ENCODE data around the gene FCN2.

The FCN2 gene

GRCh38 chr9:134880484-134881312 lies at the start of gene FCN2:
Gene FCN2, plus strand, starts transcription at chr9:134880810. Its CDS starts 12 bp downstream, at chr9:134880822.
- no peak for DNase-seq (ENCODE audit: low read depth in 2 of 2)

GRCh38 chr9:134830926-134831720 lies 49.5 kb upstream of the FCN2 start:
- no peak for DNase-seq (ENCODE audit: low read depth in 2 of 2)

- no peak for DNase-seq (ENCODE audit: low read depth in 2 of 2)
Observed at GRCh38 chr9:134832471-134832870, 48.1 kb upstream of the FCN2 start.

DNA sequence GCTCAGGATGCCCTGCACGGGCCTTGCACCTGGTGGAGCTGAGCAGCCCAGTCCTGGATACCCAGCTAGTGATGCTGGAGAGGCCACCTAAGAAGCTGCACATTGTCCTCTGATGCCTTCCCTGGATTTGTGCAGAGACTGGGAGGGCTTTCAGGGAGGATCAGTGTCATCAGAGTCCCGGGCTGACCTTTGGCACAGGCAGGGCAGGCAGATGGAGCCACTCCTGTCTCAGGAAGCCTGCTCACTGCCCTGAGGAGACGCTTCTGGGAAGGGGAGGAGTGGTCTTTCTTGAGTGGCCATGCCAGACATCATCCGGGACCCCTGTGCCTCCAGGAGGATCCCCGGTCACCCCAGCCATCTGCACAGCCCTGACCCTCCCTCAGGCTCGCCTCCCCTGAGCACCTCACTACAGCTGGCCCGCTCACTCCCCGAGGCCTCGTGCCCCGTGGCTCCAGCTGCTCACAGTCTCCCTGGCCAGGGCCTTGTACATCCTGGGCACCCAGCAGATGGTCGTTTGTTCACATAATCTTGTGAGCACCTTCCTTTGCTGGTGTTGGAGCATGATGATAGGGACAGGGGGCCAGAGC lies 47.2 kb upstream of the FCN2 start:
- no peak for DNase-seq (ENCODE audit: low read depth in 2 of 2)

DNA sequence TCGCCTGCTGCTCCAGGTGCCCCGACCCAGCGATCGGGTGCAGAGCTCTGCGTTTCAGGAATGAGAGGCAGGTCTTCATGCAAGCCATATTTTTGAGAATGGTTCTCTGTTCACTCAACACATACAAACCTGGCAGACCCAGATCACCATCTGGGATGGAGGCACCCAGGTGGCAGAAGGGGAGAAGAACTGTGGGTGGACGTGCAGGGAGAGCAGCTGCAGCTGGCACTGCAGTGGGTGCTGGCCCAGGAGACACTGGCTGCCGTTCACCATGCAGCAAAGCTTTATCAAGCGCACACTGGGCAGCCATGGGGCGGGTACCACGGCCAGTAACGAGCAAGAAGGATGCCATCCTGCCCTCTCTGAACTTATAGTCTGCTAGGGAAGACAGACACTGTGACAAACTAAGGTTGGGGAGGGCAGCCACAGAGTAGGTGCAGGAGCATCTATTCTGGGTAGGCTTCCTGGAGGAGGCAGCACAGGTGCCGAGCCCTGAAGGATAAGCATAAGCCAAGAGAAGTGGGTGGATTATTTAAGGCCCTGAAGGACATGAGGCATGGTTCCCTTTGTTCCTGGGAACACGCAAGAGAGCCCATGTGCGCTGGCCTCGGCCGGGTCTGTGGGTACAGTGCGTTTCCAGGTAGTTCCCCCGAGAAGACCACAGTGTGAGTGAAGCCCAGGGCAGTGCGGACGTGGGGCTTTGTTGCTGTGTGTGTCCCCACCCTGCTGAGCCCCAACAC lies 46.2 kb upstream of the FCN2 start:
- no peak for DNase-seq (ENCODE audit: low read depth in 2 of 2)

- DNase-seq (ENCODE audit: low read depth in 2 of 2): no peak
Observed at GRCh38 chr9:134834957-134835419, 45.6 kb upstream of the FCN2 start.

DNA sequence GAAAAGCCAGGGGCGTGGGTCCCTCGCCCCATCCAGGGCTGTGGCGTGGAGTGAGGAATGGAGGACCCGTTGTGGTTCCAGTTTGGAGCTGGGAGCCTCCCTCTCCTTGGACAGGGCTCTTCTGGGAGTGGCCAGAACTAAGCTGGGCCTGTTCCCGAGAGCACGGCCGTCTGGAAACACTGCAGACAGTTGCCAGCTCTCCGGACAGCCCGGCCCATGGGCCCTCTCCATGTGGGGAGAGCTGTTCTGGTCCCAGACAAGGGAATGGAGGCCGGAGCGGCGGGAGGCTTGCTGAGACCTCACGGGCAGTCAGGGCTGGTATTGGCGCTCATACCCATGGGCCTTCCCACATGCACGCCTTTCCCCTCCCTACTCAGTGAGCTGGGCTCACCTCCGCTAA lies 45.2 kb upstream of the FCN2 start:
- no peak for DNase-seq (ENCODE audit: low read depth in 2 of 2)

- DNase-seq (ENCODE audit: low read depth in 2 of 2): no peak
Observed at GRCh38 chr9:134835987-134836386, 44.6 kb upstream of the FCN2 start.

- DNase-seq (ENCODE audit: low read depth in 2 of 2): no peak
Observed at GRCh38 chr9:134836406-134836970, 44.1 kb upstream of the FCN2 start.

GRCh38 chr9:134837529-134837928 lies 43.1 kb upstream of the FCN2 start:
- no peak for DNase-seq (ENCODE audit: low read depth in 2 of 2)

GRCh38 chr9:134838651-134839454 lies 41.8 kb upstream of the FCN2 start:
- DNase-seq (ENCODE audit: low read depth in 2 of 2): no peak

GRCh38 chr9:134839455-134840125 lies 41.0 kb upstream of the FCN2 start:
- no peak for DNase-seq (ENCODE audit: low read depth in 2 of 2)

DNA sequence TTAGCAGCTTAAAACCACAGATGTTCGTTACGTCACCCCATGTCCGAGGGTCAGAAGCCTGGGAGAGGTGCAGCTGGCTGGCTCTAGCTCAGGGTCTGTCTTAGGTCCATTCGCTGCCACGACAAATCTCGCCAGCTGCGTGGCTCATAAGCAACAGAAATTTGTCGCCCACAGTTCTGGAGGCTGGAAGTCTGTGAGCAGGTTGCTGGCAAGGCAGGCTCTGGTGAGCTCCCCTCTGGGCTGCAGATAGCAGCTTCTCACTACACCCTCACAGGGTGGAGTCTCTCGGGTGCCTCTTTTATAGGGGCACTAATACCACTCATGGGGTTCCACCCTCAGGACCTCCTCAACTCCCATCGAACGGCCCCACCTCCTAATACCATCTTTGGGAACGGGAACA lies 40.1 kb upstream of the FCN2 start:
- DNase-seq (ENCODE audit: low read depth in 2 of 2): no peak

- no peak for DNase-seq (ENCODE audit: low read depth in 2 of 2)
Observed at GRCh38 chr9:134841180-134841904, 39.3 kb upstream of the FCN2 start.

DNA sequence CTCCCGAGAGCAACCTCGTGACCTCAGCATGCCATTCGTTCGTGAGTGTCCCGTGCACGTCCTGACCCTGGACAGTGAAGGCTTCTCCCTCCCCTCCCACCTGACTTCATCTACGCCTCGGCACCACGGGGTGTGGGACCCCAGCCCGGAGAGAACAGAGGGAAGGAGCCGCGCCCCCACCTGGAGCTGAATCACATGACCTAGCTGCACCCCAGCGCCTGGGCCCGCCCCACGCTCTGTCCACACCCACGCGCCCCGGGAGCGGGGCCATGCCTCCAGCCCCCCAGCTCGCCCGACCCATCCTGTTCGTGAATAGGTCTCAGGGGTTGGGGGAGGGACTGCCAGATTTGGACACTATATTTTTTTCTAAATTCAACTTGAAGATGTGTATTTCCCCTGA lies 38.3 kb upstream of the FCN2 start:
- DNase-seq (ENCODE audit: low read depth in 2 of 2): no peak

DNA sequence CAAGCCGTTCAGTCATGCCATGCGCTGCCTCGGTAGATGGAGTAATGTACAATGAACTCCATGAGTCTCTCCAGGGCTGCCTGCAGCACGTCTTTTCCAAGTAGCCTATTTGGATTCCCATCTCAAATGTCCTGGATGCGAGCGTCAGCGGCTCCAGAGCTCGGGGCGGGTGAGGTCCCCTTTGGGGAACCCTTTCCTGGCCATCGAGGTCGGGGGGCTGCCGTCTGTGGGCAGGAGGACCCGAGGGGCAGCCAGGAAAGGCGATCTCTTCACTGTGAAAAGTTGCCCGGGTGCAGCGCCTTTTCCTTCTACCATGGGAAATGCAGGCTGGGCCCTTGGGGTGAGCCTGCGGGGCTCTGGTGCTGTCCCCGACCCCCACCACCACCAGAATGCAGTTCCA lies 36.9 kb upstream of the FCN2 start:
- no peak for DNase-seq (ENCODE audit: low read depth in 2 of 2)

- no peak for DNase-seq (ENCODE audit: low read depth in 2 of 2)
Observed at GRCh38 chr9:134844821-134845220, 35.8 kb upstream of the FCN2 start.

GRCh38 chr9:134846187-134846586 lies 34.4 kb upstream of the FCN2 start:
- no peak for DNase-seq (ENCODE audit: low read depth in 2 of 2)

DNA sequence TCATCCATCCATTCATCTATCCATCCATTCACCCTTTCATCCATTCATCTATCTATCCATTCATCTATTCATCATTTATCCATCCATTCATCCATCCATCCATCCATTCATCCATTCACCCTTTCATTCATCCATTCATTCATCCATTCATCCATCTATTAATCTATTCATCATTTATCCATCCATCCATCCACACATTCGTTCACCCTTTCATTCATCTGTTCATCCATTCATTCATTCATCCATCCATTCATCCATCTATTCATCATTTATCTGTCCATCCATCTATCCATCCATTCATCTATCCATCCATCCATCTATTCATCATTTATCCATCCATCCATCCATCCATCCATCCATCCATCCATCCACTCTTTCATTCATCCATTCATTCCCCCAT lies 33.9 kb upstream of the FCN2 start:
- DNase-seq (ENCODE audit: low read depth in 2 of 2): no peak
